Iris pigment epithelial cell (primary cell): ENCODE measurements around the gene ANKRD39.
"Not testable (repeated sequence)": the region's sequence is repeated elsewhere in the genome, so short reads cannot be mapped to it uniquely, and the experiment has no call there.

Experiments
- DNase-seq: peaks from one replicate; pipeline ENCODE4 v3.0.0-alpha.2; 2011; ENCODE audit warnings: low read depth

The ANKRD39 gene, protein sequence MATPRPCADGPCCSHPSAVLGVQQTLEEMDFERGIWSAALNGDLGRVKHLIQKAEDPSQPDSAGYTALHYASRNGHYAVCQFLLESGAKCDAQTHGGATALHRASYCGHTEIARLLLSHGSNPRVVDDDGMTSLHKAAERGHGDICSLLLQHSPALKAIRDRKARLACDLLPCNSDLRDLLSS

DNA sequence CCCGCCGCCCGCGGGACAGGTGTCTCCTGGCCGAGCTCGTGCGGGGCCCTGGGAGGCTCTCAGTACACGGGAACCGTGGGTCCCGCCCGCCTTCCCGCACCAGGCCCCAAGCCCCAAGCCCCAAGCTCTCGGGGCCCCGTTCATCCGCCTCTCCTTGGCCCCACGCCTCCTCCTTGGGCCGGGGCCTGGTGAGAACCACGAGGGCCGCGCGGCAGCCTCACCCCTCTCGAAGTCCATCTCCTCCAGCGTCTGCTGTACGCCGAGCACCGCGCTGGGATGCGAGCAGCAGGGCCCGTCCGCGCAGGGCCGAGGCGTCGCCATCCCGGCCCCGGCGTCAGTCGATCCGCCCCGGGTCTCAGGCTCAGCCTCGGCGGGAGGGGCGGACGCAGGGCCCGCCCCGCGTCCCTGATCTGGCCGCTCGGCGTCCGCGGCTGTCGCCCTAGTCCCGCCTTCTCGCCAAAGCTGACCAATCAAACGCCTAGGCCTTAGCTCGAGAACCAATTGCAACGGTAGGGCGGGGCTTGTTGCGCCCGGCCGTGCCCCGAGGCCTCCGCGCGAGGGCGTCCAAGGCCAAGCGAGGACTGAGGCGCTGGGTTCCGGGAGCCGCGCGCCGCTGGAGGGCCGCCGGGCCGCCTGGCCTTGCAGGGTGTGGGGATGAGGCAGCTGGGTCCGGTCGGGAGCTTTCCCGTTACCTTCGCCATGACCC is at the start of gene ANKRD39:
TSS of gene ANKRD39 (minus strand) at position 350 of the 706 bp plus-strand sequence. CDS start at position 321, 29 bp downstream.
- peak; percentile 97 for DNase-seq

DNA sequence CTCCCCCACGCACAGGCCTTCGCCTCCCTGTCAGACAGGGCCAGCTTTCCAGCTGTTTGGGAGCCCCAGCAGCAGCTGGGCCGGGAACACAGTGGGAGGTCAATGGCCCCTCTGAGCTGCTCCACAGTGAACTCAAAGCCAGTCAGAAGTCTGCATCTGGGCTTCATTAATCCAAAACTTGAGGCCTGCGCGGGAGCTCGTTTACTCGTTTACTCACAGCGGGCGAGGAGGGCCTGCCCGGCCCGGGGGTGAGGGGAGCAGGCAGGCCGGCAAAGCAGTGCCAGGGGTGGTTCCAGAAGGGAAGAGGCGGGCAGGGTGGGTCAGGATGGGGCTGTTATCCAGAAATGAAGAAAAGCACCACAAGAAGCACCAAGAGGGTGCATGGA is 48.9 kb upstream of the ANKRD39 start:
- no peak for DNase-seq

DNA sequence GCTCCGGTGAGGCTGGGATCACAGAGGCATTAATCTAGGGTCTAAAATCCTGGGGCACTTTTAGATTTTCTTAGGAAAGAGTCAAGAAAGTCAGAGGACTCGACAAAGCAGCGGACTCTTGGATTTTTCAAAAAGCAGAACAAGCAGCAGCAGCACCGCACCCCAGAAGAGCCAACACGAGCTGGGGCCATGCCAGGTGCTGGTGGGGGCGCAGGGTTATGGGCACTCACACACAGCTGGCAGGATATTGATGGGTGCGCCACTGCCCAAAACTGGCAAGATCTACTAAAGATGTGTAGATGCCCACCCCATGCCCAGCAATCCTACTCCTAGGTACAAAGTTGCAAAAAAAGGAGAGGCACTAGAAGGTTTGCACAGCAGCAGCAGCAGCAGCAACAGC is 46.0 kb upstream of the ANKRD39 start:
- no peak for DNase-seq

DNA sequence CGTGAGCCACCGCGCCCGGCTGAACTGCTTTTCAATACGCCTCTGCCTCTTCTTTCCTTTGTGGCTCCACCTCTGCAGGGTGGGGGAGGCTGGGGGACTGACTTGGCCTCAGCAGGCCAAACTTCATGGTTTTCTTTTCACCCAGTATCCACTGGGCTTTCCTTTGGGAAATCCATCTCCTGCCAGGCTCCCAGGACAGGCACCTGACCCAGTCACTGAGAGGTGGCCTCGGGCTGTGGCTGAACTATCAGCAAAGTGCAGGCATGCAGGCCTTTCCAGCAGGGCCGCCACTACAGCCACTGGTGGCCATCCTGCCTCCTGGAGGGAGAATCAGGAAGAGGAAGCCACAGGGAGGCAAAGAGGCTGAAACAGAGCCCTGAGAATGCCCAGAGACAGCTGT is 45.5 kb upstream of the ANKRD39 start:
- no peak for DNase-seq

DNA sequence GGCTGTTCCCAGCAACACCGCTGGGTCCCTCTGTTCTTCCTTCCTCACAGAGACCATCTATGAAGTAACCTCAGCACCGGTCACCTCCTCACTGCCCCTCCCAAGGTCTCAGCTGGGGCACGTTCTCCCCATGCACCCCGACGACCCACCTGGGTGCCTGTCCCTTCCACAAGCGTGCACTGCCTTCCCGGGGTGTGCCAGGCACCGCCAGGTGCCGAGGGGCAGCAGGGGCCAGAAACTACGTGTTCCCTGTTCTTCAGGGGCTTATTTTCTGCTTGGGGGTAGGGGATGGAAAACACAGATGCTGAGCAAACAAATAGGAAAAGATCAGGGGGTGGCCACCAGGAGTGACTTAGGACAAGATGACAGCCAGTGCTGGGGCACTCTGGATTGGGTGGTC is 42.4 kb upstream of the ANKRD39 start:
- no peak for DNase-seq

DNA sequence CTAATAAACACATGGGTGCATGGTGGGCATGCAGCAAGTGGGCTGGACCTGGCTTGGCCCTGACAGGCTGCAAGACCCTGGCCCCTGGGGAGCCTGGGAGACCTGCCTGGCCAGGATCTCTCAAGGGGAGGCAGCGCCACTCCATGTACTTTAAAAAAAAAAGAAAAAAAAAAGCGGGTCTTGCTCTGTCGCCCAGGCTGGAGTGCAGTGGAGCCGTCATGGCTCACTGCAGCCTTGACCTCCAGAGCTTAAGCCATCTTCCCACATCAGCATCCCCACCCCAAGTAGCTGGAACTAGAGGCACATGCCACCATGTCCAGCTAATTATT is 41.6 kb upstream of the ANKRD39 start:
- no peak for DNase-seq

DNA sequence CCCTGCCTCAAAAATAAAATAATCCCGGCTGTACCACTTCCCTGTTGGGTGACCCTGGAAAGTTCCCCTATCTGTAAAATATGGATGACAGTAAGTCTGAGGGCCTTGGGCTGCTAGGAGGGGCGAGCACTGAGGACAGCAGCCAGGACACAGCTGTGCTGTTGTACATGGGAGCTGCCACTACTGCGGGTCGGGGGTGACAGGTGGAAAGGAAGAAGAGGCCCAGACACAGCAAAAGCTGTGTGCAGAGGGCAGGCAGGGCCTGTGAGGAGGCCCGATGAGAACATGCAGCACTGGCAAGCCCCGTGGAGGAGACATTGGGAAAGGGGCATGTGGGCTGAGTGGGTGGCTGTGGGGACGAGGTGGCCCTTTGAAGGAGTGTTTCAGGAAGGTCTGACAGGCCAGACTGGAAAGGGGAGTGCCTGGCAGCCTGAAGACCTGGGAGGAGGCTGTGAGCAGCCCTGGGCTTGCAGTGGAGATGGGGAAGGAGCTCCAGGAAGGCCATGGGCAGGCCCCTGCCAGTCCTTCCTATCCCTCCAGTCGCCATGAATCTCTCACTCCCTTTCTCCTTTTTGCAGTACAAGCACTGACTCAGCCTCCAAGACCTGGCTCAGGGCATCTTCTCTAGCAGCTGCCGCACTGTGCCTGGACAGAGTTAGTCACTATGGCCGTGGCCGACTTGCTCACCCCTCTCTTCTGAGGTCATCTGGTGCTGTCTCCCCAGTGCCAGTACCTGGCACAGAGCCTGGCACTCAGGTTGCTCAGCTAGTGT is 41.0 kb upstream of the ANKRD39 start:
- DNase-seq = no peak

DNA sequence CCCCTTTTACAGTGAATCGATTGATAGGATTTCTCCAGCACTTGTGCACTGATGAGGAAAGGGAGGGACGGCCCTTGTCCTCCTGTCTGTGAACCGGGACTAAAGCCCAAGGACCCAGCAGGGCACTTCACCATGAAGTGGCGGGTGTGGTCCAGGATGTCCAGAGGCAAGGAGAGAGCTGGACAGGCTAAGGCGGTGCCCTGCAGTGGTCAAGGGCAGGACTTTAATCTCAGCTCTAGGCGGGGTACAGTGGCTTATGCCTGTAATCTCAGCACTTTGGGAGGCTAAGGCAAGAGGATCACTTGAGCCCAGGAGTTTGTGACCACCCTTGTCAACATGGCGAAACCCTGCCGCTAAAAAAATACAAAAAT is 40.3 kb upstream of the ANKRD39 start:
- DNase-seq = no peak

DNA sequence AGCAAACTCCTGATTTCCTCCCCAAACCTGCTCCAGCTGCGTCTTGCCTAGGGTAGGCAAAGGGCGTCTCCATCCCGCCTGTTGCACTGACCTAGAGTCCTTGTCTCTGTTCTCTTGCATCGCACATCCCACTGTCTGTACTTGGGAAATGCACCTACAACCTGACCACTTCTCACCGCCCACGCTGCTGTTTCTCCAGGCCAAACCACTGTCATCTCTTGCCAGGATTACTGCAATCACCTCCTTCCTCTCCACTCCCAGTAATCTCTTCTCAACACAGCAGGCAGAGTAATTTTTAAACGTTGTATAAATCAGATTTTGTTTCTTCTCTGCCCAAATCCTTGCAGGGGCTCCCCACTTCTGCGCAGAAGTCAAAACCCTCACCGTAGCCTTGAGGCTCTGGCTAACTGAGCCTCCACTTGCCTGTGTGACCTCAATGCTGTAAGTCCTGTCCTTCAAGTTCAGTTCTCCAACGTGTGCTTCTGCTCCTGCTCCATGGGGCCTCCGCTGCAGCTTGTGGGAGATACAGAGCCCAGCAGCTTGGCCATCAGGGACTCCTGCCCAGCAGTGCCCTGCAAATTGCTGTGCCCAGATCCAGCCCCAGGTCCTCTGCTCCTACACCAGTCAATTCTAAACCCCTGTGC is 39.8 kb upstream of the ANKRD39 start:
- DNase-seq = peak; percentile 52

DNA sequence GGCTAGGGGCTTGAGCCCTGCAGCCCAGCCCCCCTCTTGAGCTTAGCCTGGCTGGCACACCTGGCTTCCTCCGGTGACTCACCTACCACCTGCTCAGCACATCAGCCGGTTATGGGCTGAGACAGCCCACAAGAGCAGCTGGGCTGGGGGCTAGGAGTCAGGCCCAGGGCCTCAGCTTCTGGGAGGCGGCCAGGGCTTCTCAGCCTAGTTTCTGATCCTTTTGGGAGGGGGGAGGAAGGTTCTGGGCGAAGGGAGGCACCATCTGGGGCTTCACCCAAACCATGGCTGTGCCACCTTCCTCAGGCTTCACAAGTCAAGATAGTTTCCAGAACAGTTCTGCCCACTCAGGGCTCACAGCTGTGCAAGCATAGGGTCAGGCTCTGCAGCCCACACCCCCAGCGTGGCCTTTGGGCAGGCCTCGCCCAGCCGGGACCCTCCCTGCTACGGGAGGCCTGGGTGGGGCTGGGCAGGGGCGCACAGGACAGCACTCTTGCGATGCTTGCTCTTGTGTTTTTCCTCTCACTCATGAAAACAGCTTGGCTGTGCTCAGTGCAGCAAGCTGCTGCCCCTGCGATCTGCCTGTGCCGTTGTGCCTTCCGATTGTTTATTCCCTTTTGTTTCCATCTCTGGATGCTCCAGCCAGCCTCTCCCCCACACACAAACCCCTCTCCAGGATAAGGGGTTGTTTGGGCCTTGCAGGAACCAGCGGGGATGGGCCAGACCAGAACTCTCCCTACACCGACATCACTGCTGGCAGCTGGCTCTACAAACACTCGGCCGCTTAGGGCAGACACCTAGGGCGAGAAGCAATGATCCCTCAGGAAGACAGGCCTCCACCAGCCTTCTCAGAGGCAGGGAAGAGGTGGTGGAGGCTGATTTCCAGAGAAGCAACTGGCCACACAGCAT is 38.2 kb upstream of the ANKRD39 start:
- no peak for DNase-seq

DNA sequence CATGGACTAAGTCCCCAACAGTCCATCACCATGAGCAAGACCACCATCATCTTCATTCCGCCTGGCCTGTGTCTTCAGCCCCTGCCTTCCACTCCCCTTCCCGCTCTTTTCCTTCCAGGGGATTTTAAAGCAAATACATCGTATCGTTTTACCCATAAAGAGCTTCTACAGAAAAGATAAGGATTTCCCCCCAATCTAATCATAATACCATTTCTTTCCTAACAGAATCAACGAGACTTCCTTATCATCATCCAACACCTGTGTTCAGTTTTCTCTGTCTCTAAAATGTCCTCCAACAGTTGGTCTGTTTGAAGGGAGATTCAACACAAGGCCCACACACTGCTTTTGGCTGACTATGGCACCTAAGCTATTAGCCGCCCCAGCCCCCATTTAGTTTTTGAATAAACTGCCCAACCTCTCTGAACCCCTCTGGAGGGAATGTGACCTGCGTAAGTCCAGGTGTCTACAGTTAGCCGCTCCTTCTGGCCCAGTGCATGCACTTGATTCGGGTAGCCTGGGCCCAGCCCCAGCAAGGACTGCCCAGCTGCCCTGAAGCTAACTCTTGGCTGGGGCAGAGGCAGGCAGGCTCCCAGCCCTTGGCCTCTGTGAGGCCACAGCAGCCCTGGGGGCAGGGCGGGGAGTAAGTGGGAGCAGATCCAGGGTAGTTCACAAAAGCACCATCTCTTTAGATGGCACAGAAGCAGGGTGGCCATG is 37.4 kb upstream of the ANKRD39 start:
- no peak for DNase-seq

DNA sequence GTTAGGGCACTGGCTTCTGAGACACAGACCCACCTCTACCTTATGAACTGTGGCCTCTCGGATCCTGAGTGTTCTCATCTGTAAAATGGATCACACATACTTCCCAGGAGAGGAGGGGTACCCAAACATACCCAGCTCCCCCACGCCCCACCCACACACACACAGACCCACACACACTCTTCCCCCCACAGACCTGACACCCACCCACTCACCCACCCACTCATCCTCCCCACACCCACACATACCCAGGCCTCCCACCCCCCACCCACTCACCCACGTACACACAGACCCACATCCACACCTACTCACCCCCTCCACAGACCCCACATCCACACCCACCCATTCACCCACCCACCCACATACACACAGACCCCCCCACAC is 36.3 kb upstream of the ANKRD39 start:
- no peak for DNase-seq

DNA sequence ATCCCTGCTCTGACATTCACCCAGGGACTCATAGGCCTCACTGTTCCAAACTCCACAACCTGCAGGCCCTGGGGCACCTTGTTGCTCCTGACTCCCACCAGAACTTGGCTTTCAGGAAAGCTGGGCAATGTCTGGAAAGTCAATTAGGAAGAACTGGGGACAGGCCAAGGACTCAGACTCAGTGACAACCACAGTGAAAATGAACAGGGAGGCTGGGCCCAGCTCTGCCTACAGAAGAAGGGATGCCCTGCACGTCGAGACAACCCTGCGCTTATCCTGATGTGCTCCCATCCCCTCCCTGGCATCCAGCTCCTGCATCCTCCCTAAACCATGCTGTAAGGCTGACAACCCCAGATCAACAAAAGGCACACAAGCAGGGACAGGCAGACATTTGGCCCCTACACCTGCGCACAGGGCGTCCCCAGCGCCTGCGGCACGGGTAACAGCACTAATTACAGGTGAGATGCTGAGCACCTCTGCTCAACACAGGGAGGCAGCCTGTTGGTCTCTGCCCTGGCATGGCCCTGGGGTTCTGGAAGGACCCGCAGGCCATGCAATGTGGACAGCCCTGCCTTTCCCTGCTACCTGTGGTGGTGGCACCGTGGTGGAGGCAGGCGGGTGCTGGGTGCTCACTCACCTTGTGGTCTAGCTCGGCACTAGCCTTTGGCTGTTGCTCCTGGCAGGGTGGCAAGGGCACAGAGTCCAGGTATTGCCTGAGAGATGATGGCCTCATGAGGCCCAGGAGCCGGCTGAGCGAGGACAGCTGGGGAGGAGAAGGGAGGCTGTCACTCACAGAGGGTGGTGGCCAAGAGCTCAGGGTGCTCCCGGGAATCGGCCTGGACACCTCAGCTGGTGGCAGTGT is 35.7 kb upstream of the ANKRD39 start:
- DNase-seq = no peak

DNA sequence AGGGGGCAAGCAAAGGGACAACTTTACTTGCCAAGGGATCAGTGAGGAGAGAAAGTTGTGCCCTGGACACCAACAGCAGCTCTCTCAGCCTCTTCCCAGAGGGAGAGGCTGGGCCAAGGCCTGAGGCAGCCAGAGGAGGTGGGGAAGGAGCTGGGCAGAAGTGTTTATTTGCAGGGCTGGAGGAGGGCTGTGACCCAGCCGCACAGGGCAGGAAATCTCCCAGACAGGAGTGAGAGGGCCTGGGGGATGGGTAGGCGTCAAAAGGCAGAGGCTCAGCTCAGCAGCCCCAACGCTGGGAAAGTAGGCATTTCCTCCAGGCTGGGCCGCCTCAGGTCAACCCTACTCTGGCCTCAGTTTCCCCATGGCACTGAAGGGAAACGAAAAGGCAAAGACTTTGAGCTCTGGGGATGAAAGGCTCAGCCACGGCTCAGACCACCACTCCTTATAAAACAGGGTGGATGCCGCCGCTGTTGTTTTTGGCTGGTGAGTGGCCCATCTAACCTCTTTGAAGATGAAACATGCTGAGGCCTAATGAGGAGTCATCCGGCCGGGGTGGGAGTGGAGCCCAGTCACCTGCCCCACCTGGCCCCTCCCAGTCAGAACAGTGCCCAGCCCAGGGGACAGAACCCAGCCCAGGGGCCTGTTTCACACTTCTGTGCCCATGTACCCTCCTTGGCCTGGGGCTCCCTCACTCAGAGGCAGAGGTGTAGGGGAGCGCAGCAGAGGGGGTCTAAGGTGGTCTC is 33.9 kb upstream of the ANKRD39 start:
- peak; percentile 56 for DNase-seq

DNA sequence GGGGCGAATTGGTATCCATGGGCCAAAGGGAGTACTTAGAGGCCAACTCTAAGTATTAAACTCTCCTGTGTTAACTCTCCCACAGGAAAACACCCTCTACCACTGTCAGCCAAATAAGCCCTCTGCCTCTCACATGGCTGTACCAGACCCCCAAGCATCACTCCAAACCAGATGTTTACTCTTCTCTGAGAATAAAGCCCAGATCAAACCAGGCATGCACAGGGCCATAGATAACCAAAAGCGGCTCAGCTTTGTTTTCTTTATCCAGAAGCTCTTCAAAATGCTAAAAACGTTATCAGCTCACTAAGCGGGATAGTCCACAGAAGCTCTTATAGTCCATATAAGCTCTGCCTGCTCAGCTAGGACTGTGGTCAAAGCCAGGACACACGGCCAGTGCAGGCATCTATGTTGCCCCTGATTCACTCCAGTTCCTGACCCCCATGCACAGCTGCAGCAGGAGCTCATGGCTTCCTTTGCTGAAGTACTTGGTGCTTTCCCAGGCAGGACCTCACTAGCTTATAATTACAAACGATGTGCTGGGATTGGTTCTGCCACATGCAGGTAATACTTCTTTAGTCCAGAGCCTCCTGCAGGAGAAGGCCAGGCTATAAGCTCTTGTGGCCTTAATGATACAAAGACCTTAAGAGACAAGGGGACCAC is 33.0 kb upstream of the ANKRD39 start:
- peak; percentile 34 for DNase-seq

DNA sequence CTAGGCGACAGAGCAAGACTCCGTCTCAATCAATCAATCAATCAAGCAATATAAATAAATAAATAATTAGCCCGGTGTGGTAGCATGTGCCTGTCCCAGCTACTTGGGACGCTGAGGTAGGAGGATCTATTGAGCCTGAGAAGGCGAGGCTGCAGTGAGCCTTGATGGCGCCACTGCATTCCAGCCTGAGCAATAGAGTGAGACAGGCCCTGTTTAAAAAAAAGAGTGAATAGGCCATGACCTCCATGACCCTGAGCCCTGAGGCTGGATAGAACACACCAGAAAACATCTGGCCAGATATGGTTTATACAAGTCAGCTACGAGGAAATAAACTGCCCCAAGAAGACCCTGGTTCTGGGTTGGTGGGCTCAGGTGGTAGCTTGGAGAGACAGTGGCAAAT is 32.4 kb upstream of the ANKRD39 start:
- no peak for DNase-seq

DNA sequence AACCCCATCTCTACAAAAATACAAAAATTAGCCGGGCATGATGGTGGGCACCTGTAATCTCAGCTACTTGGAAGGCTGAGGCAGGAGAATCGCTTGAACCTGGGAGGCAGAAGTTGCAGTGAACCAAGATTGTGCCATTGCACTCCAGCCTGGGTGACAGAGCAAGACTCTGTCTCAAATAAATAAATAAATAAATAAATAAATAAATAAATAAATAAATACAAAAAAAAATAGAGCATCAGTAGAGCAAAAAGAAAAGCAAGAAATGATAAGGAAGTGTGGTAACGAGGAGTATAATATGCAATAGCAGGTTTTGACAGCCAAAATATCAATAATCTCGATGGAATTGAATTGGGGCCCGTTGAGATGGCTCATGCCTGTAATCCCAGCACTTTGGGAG is 31.7 kb upstream of the ANKRD39 start:
- DNase-seq = not testable (repeated sequence)

DNA sequence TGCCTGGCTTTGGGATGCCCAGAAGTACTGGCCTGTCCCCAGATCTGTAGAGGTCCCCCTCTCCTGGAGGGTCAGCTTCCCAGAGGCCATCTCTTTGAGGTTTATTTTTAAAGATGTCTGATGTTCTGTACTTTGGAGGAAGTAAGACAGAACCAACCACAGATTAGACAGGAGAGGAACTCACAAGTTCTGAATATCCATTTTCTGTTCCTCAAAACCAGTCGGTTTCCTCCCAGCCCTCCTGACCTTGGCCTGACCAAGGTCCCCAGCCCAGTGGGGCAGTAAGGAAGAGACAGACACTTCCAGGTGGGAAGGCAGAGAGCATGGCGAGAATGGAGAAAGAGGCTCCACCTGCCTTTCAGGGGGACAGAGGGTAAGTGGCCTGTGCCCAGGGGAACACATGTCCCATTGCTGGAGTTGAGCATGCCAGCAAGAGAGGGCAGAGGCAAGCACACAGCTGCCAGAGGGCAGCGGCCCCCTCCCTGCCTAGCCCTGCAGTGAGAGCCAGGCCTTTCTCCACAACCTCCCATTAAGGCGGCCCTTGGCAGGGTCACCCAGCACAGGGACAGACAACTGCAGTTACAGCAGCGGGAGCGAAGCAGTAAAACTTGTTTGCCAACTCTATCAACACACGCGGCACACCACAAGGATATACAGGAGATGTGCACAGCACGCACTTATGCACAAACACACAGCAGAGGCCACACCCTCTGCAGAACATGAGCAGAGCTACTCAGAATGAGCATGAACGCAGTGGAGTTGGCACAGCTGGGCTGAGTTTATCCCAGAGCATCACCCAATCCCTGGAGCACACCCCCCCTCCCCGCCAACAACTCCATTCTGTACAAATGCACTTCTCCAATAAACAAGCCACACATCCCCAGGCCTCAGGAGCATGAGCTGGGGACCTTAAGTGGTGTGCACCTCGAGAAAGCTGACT is 30.5 kb upstream of the ANKRD39 start:
- no peak for DNase-seq
